IPS-NIHi11 (cell line): Measurements from ENCODE around the gene SHISAL2A.

Source experiments
- DNase-seq: peaks from one replicate; pipeline ENCODE4 v3.0.0; 2012; ENCODE audit warnings: mixed read lengths, low spot score

Gene SHISAL2A

GRCh38 chr1:52632732-52633290, at the start of gene SHISAL2A:
TSS of gene SHISAL2A (plus strand) at chr1:52633168. CDS start at chr1:52633494, 326 bp downstream.
- peak; percentile 76 for DNase-seq

- no peak for DNase-seq
Measured at GRCh38 chr1:52585474-52585873, 47.5 kb upstream of the SHISAL2A start.

DNA sequence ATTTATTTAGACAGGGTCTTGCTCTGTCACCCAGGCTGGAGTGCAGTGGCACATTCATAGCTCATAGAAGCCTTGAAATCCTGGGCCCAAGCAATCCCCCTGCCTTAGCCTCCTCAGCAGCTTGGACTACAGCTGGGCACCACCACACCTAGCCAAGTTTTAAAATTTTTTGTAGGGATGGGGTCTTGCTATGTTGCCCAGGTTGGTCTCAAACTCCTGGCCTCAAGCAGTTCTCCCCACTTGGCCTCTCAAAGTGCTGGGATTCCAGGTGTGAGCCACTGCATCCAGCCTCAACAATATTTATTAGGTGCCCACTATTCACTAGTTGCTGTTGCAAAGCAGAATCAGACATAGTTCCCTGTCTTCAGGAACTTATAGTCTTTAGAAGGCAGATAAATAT, 44.9 kb upstream of the SHISAL2A start:
- DNase-seq, result no peak

- no peak for DNase-seq
Measured at GRCh38 chr1:52588535-52588934, 44.4 kb upstream of the SHISAL2A start.

- DNase-seq, result peak; percentile 71
Measured at GRCh38 chr1:52590266-52590665, 42.7 kb upstream of the SHISAL2A start.

DNA sequence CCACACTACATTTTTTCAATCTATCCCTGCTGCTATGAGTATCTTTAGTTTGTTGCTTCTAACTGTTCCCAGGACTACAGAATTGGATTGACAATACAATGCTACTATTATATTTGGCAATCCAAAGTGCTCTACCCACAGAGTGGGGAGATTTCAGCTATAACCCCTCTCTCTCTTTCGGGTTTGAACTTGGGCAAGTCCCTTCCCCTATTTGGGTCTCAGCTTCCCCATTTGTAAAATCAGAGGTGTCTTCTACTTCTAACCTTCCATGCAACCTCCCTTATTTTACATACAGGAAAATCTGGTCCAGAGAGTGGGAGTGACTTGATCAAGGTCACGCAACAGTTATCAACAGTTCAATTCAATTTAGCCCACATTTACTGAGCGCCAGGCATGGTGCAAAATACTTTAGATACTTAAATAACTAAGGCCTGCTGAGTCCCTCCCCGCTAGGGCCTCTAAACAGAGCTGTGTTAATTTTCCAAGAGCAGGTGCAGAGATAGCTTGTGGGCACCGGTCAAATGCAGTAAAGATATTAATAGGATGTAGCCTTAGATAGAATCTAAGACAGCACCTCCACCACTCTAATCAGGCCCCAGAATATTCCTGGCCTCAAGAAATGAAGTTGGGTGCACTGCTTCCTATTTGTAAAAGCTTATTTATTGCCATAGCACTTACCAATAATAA, 40.2 kb upstream of the SHISAL2A start:
- no peak for DNase-seq

DNA sequence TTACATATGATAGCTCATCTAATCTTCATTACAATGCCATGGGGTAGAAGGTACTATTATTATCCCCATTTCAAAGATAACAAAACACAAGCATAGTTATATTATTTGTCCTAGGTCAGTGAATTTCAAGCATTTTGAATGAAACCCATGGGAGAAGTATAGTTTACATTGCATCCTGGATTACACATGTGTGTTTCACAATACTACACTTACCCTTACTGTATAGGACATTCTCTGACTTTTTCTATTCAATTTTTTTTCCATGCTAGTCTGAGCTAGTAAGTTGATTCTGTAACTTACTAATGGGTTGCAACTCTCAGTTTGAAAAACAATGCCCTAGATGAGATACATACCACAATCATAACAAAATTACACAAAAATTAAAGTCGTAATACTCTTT, 39.5 kb upstream of the SHISAL2A start:
- DNase-seq, result no peak

GRCh38 chr1:52595061-52595460, 37.9 kb upstream of the SHISAL2A start:
- no peak for DNase-seq

DNA sequence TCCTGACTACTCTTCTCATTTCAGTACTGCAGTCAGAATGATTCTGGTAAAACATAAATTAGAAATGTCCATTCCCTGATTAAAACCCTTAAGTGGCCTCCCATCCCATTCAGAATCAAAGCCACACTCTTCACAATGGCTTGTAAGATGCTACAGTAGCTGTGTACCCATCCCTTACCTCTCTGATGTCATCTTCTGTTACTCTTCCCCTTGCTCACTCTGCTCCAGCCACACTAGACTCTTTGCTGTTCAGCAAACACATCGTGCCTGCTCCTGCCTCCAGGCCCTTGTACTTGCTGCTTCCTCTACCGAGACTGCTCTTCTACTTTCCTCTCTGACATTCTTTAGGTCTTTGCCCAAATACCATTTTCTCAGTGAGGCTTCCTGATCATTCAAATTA, 35.1 kb upstream of the SHISAL2A start:
- DNase-seq, result no peak

GRCh38 chr1:52598729-52599128, 34.2 kb upstream of the SHISAL2A start:
- DNase-seq, result no peak

- DNase-seq, result no peak
Measured at GRCh38 chr1:52599236-52599635, 33.7 kb upstream of the SHISAL2A start.

- DNase-seq, result no peak
Measured at GRCh38 chr1:52600533-52601179, 32.3 kb upstream of the SHISAL2A start.

- no peak for DNase-seq
Measured at GRCh38 chr1:52601519-52601918, 31.4 kb upstream of the SHISAL2A start.

DNA sequence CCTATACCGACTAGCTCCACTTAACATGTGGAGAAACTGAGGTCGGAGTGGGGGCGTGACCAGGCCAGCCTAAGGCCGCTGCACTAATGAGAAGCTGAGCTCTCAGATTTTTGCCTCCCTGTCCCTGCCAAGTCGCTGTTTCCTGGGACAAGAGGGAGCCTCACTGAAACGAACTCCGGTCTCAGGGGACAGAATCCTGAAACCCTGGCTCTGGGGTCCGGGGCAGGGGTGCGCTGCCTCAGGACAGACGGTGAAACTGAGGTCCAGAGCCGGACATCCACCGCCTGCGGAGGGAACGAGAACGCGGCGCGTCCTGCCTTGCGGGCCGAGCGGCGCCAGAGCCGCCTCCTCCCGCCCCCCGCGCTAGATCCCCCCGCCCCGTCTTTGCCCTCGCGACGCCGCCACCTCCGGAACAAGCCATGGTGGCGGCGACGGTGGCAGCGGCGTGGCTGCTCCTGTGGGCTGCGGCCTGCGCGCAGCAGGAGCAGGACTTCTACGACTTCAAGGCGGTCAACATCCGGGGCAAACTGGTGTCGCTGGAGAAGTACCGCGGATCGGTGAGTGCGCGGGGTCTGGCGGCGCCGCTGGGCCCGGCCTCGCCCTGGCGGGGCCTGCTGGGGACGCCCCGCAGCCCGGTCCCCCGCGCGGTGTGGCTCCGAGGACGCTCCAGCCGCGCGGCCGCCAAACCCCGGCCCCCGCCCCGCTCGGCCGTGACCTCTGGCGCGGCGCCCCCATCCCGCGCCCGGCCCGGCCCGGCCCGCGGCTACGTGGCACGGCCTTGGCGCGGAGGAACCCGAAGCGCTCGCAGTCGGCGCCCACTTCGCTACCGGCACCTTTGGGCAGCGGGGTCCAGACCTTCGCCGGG, 30.7 kb upstream of the SHISAL2A start, which contains the start of gene GPX7:
Gene GPX7 (plus strand): TSS at position 381 of the 865 bp plus-strand sequence. CDS start 39 bp downstream, at position 420.
- DNase-seq, result peak; percentile 76

GRCh38 chr1:52602856-52603600, 29.9 kb upstream of the SHISAL2A start:
- DNase-seq, result no peak

DNA sequence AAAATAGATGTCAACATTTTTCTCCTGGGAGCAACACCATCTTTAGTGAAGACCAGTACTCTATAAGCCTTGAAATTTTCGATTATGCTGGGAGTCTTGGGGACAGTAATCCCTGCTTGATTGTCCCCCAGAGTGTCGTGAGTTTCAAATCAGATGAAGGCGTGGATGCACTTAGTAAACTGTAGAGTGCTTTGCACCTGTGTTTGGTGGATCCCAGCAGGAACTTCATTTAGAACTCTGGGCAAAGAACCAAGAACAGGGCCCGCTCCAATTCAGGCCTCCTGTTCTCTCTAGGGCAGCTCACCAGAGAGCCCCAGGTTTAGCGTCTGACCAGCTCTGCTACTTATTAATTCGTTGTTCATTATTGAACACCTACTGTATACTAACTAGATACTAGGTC, 29.3 kb upstream of the SHISAL2A start:
- no peak for DNase-seq

GRCh38 chr1:52604063-52604770, 28.8 kb upstream of the SHISAL2A start:
- DNase-seq, result no peak

- no peak for DNase-seq
Measured at GRCh38 chr1:52613636-52614373, 19.2 kb upstream of the SHISAL2A start.

- DNase-seq, result no peak
Measured at GRCh38 chr1:52614671-52615070, 18.3 kb upstream of the SHISAL2A start.

GRCh38 chr1:52615489-52616042, 17.4 kb upstream of the SHISAL2A start:
- DNase-seq, result no peak
